Measurements from ENCODE around the gene RARB. TPM values are rescaled to one million over a fixed set of nuclear protein-coding genes. Genes with fewer than 3 reads are reported as not detected.
A peak's percentile ranks its signal among the peaks of the same experiment; 100 is the strongest.

RARB gene
- total and polyA plus RNA-seq, 2 of the 13 experiments (the other 11 are each of a cell fraction or from before 2014, with no cell fraction given), result 0.16 TPM; not detected in 1

DNA sequence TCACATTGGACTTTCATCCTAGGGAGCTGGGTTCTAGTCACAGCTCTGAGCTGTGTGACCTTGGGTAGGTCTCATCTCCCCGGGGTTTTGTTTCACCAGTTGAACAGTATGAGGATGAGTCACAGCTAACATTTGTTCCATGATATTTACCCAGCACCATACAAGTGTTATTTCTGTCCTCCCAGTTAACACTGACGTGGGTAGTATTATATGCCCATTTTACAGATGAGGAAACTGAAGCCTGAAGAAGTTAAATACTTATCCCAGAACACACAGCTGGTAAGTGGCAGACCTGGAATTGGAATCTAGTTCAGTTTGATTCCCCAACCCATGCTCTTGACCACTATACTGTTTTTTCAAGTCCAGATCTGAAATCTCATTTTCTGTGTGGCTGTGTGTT lies 908 bp upstream of the RARB start (continued):
- TF ChIP-seq ZNF12 (CRISPR knock-in tag; IDR thresholded peaks at IDR 0.05) (peak; percentile 69; the same call in 1 of the 2 replicates), JUNB (CRISPR knock-in tag; IDR thresholded peaks at IDR 0.05; ENCODE audit: borderline replicate concordance) (0 out of 2 replicates have a peak, but pooled peaks have one; percentile 18), FOXA1 (IDR thresholded peaks at IDR 0.05) (no peak), FOXA1 (CRISPR knock-in tag; IDR thresholded peaks at IDR 0.05) (0 out of 2 replicates have a peak, but pooled peaks have one; percentile 38)

DNA sequence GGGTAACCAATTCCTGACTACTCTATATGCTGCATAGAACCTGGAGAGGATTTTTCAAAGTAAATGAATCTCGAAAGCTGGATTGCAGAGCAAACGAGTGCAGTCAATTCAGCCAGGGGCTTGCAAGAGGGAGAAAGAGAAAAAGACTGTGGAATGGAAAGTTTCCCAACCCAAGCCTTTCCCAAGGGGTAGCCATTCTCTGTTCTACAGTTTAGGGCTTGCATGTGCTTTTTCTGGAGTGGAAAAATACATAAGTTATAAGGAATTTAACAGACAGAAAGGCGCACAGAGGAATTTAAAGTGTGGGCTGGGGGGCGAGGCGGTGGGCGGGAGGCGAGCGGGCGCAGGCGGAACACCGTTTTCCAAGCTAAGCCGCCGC lies 511 bp upstream of the RARB start:
- CTCF ChIA-PET (ENCODE audit: low intra/inter-chr PET ratio, low total read pairs), result no interaction called here
- intact Hi-C loops (cut with micrococcal nuclease; ENCODE audit: unreplicated experiment), result no loop called here
- POLR2A ChIA-PET, result no interaction called here
- no peaks in the 10 kb centered on the region for H4K20me1 ChIP-seq (ENCODE audit: insufficient read depth, low read length)
- no peaks in the 10 kb centered on the region for H3K79me2 ChIP-seq (ENCODE audit: insufficient read depth, low read length)
- peak overlapping the region; percentile 66 for H3K4me2 ChIP-seq (ENCODE audit: low read depth, low read length)
- 2% methylated on average over 13 of the region's 13 CpGs for WGBS (ENCODE audit: low lambda C conversion rate)
- BruUV-seq (replicated peaks), result no TSS peak
- no peak for TF ChIP-seq ZFP82 (CRISPR knock-in tag; IDR thresholded peaks at IDR 0.05; ENCODE audit: borderline replicate concordance)
- TF ChIP-seq ZNF3 (CRISPR knock-in tag; IDR thresholded peaks at IDR 0.05), result no peak
- no peak for TF ChIP-seq POLR2AphosphoS2 (IDR thresholded peaks at IDR 0.05; ENCODE audit: low read depth, low read length)
- TF ChIP-seq HNRNPLL (IDR thresholded peaks at IDR 0.05; ENCODE audit: low read depth, low read length, poor library complexity, severe bottlenecking), result peak; percentile 52
- TF ChIP-seq ZNF441 (CRISPR knock-in tag; IDR thresholded peaks at IDR 0.05; ENCODE audit: borderline replicate concordance), result no peak
- TF ChIP-seq ZNF564 (CRISPR knock-in tag; IDR thresholded peaks at IDR 0.05), result no peak
- TF ChIP-seq DR1 (CRISPR knock-in tag; IDR thresholded peaks at IDR 0.05), result no peak
- FAIRE-seq (no peak), DNase-seq (ENCODE audit: low spot score) (no peak), ATAC-seq (peak; percentile 43)
- peak overlapping the region; percentile 44 for H2AFZ ChIP-seq (ENCODE audit: low read length)
- no peaks in the 10 kb centered on the region for H3K36me3 ChIP-seq (replicated peaks in 1 of 2; ENCODE audit: control insufficient read depth in 1 of 2, insufficient read depth in 2 of 2, low read length in 2 of 2)
- peak overlapping the region; percentile 36; the same call in 1 of the 2 replicates for H3K9ac ChIP-seq (ENCODE audit: insufficient read depth, low read depth, low read length)
- peaks cover 55% of the 10 kb centered on the region for H3K4me1 ChIP-seq (ENCODE audit: insufficient read depth, low read length)
- peaks cover 0 to 32% of the 10 kb centered on the region in 2 experiments; a peak in 3 of 5 replicates for H3K27me3 ChIP-seq (ENCODE audit: control insufficient read depth in 1 of 2, insufficient read depth in 2 of 2, low read length in 2 of 2)
- peak overlapping the region; percentile 57 to 67 (median 61) for H3K4me3 ChIP-seq (replicated peaks in 1 of 3; ENCODE audit: insufficient read depth in 1 of 3, low read depth in 2 of 3, low read length in 3 of 3)
- H3K27ac ChIP-seq (ENCODE audit: extremely low read length, insufficient read depth, low read length), result no peak overlapping the region
- H3K9me3 ChIP-seq (ENCODE audit: low read length), result no peaks in the 10 kb centered on the region
- in situ Hi-C loops (cut with HindIII; ENCODE audit: extremely low pct_ligation_motif_present, low pct_unique_long_range_greater_than_20kb), result loop anchor here (10.0 kb wide), 1 partner anchor 157 kb away; no protein-coding TSS in a partner anchor

Measured in HepG2 (cell line).